Panc1 (cell line): ENCODE measurements around the gene HSP90AB1. TPM values are rescaled to one million over a fixed set of nuclear protein-coding genes. Genes with fewer than 3 reads are reported as not detected.

Experiments
- ATAC-seq: fragments of 200-7000 bp; cut with Tn5 transposase; 2 replicates; pipeline ENCODE4 v1.9.1; 2020; ENCODE audit warnings: mild to moderate bottlenecking, moderate library complexity
- BruUV-seq: library from RNA; stranded (reverse); fragments of 400-500 nt; replicated peaks from 2 replicates; lab custom pipeline; 2021; lab: Mats Ljungman, UMichigan
- CTCF ChIA-PET: fragments of 300-600 bp; sonication (Branson Sonifier 250); formaldehyde crosslinking; loops from one replicate; lab custom pipeline; 2022; ENCODE audit warnings: antibody characterized with exemption; lab: Charles Lee
- POLR2A ChIA-PET: fragments of 300-600 bp; sonication (Branson Sonifier 250); formaldehyde crosslinking; loops from one replicate; lab custom pipeline; 2022; ENCODE audit warnings: antibody characterized with exemption; lab: Charles Lee
- DNase-seq: peaks from one replicate; pipeline ENCODE4 v3.0.0-alpha.2; 2010; ENCODE audit warnings: low read depth, low spot score
- H3K27ac ChIP-seq: 2 replicates; pipeline ENCODE4 v1.5.1; 2011; ENCODE audit warnings: mild to moderate bottlenecking, low read length, inconsistent platforms
- H3K27me3 ChIP-seq: fragments of 200-500 bp; sonication (Bioruptor generic); 2 replicates; pipeline ENCODE4 v1.6.0; 2014; ENCODE audit warnings: low read length, inconsistent platforms; ENCODE audit not compliant: control insufficient read depth, insufficient read depth
- H3K36me3 ChIP-seq: fragments of 200-500 bp; sonication (Bioruptor generic); 2 replicates; pipeline ENCODE4 v1.5.1; 2014; ENCODE audit warnings: inconsistent platforms, mild to moderate bottlenecking, low read length, moderate library complexity; ENCODE audit not compliant: control insufficient read depth, insufficient read depth
- H3K4me1 ChIP-seq: 2 replicates; pipeline ENCODE4 v1.5.1; 2011; ENCODE audit warnings: inconsistent platforms, mild to moderate bottlenecking, low read length, moderate library complexity; ENCODE audit not compliant: control insufficient read depth, insufficient read depth
- H3K4me3 ChIP-seq, 2 experiments: 2 replicates each; pipeline ENCODE4 v1.5.1; 2011 to 2012; ENCODE audit warnings: low read depth in 2 of 2, low read length in 2 of 2, mild to moderate bottlenecking in 2 of 2, inconsistent platforms in 1 of 2, moderate library complexity in 1 of 2
- H3K9me3 ChIP-seq: fragments of 200-500 bp; sonication (Bioruptor generic); 2 replicates; pipeline ENCODE4 v1.5.1; 2014; ENCODE audit warnings: low read depth, mild to moderate bottlenecking, inconsistent platforms, low read length, moderate library complexity; ENCODE audit not compliant: control insufficient read depth, insufficient read depth
- POLR2AphosphoS5 ChIP-seq: IDR thresholded peaks from 2 replicates; pipeline ENCODE4 v1.6.1; 2012; ENCODE audit warnings: mild to moderate bottlenecking, low read depth, low read length, moderate library complexity
- SIN3A ChIP-seq: IDR thresholded peaks from 2 replicates; pipeline ENCODE4 v1.6.1; 2012; ENCODE audit warnings: low read depth, mild to moderate bottlenecking, low read length, moderate library complexity, borderline replicate concordance; ENCODE audit not compliant: insufficient read depth
- TCF7L2 ChIP-seq: IDR thresholded peaks from 2 replicates; pipeline ENCODE4 v1.6.1; 2011; ENCODE audit warnings: mild to moderate bottlenecking, low read depth, low read length, inconsistent platforms
- in situ Hi-C: cut with HindIII; loops from 2 replicates; pipeline ENCODE4 v1.10.0; 2016; ENCODE audit warnings: low sequenced_read_pairs, low pct_unique_long_range_greater_than_20kb
- intact Hi-C: fragments of 100-400 bp; cut with micrococcal nuclease; formaldehyde crosslinking; loops from one replicate; pipeline ENCODE4 v1.10.0; 2022; ENCODE audit not compliant: unreplicated experiment
- total RNA-seq: library from RNA; stranded (reverse); gene quantifications from one replicate; pipeline ENCODE4 v1.2.1, GENCODE V29; 2021; ENCODE audit not compliant: unreplicated experiment
- TF ChIP-seq, protein P1 (sequence below): fragments of 450-650 bp; IDR thresholded peaks from 2 replicates; pipeline ENCODE4 v1.5.1; 2017; ENCODE audit warnings: mild to moderate bottlenecking
- TF ChIP-seq, protein P2 (sequence below), 2 experiments: IDR thresholded peaks; 2 replicates each; pipeline ENCODE4 v1.6.1; 2011 to 2012; ENCODE audit warnings: low read depth in 2 of 2, control low read depth in 1 of 2, low read length in 1 of 2, mild to moderate bottlenecking in 1 of 2, moderate library complexity in 1 of 2; ENCODE audit not compliant: insufficient read depth in 1 of 2

Gene HSP90AB1
- total RNA-seq, 1 experiment from 2014 or later = 1,253 TPM

GRCh38 chr6:44278315-44278714 is 31.4 kb downstream of the HSP90AB1 start:
- Histone ChIP-seq H3K27ac (no peak overlapping the region), H3K4me3 (no peak overlapping the region), H3K27me3 (peaks cover 4% of the 10 kb centered on the region; the same call in 1 of the 2 replicates), H3K9me3 (no peaks in the 10 kb centered on the region), H3K36me3 (no peaks in the 10 kb centered on the region), H3K4me1 (no peaks in the 10 kb centered on the region)
- TF ChIP-seq, protein P1, sequence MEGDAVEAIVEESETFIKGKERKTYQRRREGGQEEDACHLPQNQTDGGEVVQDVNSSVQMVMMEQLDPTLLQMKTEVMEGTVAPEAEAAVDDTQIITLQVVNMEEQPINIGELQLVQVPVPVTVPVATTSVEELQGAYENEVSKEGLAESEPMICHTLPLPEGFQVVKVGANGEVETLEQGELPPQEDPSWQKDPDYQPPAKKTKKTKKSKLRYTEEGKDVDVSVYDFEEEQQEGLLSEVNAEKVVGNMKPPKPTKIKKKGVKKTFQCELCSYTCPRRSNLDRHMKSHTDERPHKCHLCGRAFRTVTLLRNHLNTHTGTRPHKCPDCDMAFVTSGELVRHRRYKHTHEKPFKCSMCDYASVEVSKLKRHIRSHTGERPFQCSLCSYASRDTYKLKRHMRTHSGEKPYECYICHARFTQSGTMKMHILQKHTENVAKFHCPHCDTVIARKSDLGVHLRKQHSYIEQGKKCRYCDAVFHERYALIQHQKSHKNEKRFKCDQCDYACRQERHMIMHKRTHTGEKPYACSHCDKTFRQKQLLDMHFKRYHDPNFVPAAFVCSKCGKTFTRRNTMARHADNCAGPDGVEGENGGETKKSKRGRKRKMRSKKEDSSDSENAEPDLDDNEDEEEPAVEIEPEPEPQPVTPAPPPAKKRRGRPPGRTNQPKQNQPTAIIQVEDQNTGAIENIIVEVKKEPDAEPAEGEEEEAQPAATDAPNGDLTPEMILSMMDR = no peak
- TF ChIP-seq SIN3A (no peak), TCF7L2 (no peak), POLR2AphosphoS5 (no peak)
- TF ChIP-seq, protein P2, sequence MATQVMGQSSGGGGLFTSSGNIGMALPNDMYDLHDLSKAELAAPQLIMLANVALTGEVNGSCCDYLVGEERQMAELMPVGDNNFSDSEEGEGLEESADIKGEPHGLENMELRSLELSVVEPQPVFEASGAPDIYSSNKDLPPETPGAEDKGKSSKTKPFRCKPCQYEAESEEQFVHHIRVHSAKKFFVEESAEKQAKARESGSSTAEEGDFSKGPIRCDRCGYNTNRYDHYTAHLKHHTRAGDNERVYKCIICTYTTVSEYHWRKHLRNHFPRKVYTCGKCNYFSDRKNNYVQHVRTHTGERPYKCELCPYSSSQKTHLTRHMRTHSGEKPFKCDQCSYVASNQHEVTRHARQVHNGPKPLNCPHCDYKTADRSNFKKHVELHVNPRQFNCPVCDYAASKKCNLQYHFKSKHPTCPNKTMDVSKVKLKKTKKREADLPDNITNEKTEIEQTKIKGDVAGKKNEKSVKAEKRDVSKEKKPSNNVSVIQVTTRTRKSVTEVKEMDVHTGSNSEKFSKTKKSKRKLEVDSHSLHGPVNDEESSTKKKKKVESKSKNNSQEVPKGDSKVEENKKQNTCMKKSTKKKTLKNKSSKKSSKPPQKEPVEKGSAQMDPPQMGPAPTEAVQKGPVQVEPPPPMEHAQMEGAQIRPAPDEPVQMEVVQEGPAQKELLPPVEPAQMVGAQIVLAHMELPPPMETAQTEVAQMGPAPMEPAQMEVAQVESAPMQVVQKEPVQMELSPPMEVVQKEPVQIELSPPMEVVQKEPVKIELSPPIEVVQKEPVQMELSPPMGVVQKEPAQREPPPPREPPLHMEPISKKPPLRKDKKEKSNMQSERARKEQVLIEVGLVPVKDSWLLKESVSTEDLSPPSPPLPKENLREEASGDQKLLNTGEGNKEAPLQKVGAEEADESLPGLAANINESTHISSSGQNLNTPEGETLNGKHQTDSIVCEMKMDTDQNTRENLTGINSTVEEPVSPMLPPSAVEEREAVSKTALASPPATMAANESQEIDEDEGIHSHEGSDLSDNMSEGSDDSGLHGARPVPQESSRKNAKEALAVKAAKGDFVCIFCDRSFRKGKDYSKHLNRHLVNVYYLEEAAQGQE (IDR thresholded peaks at IDR 0.05; ENCODE audit: insufficient read depth in 1 of 2, low read depth in 2 of 2, low read length in 1 of 2) = no peak
- ATAC-seq (no peak), DNase-seq (no peak)
- ChIA-PET CTCF (interaction anchor here (0.7 kb wide), 1 partner anchor 27 kb away, joined by 5 read pairs; no protein-coding TSS in a partner anchor), POLR2A (interaction anchor here (0.6 to 0.7 kb wide), 2 partner anchors 42 to 187 kb away, joined by 3 to 4 read pairs; no protein-coding TSS in a partner anchor)
- in situ Hi-C loops = no loop called here
- intact Hi-C loops = no loop called here
- no TSS peak for BruUV-seq

GRCh38 chr6:44278774-44279697 is 32.1 kb downstream of the HSP90AB1 start:
- no peak for TF ChIP-seq POLR2AphosphoS5
- no peak for TF ChIP-seq TCF7L2
- TF ChIP-seq, protein P1 = no peak
- TF ChIP-seq SIN3A = no peak
- TF ChIP-seq, protein P2 (IDR thresholded peaks at IDR 0.05; ENCODE audit: insufficient read depth in 1 of 2, low read depth in 2 of 2, low read length in 1 of 2) = no peak
- intact Hi-C loops = no loop called here
- H3K27ac ChIP-seq = no peak overlapping the region
- BruUV-seq = no TSS peak
- CTCF ChIA-PET = interaction anchor here (0.7 kb wide), 1 partner anchor 26 kb away, joined by 5 read pairs; no protein-coding TSS in a partner anchor
- POLR2A ChIA-PET = interaction anchor here (0.6 to 0.7 kb wide), 2 partner anchors 41 to 187 kb away, joined by 3 to 4 read pairs; no protein-coding TSS in a partner anchor
- no peak for ATAC-seq
- no peak overlapping the region for H3K4me3 ChIP-seq
- H3K9me3 ChIP-seq = no peaks in the 10 kb centered on the region
- no peak for DNase-seq
- H3K27me3 ChIP-seq = peaks cover 8% of the 10 kb centered on the region; the same call in 1 of the 2 replicates
- H3K4me1 ChIP-seq = no peaks in the 10 kb centered on the region
- in situ Hi-C loops = no loop called here
- H3K36me3 ChIP-seq = no peaks in the 10 kb centered on the region
